Measurements from ENCODE around the gene RPL4.

RPL4 gene

GRCh38 chr15:66459818-66460615 lies 44.6 kb downstream of the RPL4 start:
- Histone ChIP-seq H3K36me3 (ENCODE audit: control insufficient read depth, insufficient read depth, low read length) (no peaks in the 10 kb centered on the region), H3K4me1 (ENCODE audit: control insufficient read depth, insufficient read depth, low read length, poor library complexity, severe bottlenecking) (no peaks in the 10 kb centered on the region), H3K27ac (ENCODE audit: insufficient read depth, low read length, poor library complexity, severe bottlenecking) (no peak overlapping the region), H3K4me3 (ENCODE audit: insufficient read depth, low read depth, low read length, poor library complexity, severe bottlenecking) (no peak overlapping the region), H3K9me3 (ENCODE audit: control insufficient read depth, low read length) (no peaks in the 10 kb centered on the region), H3K27me3 (replicated peaks; ENCODE audit: control insufficient read depth, insufficient read depth, low read length, poor library complexity, severe bottlenecking) (no peaks in the 10 kb centered on the region)
- DNase-seq = no peak

- H3K36me3 ChIP-seq (ENCODE audit: control insufficient read depth, insufficient read depth, low read length) = peaks cover 4% of the 10 kb centered on the region
- no peaks in the 10 kb centered on the region for H3K9me3 ChIP-seq (ENCODE audit: control insufficient read depth, low read length)
- H3K4me1 ChIP-seq (ENCODE audit: control insufficient read depth, insufficient read depth, low read length, poor library complexity, severe bottlenecking) = no peaks in the 10 kb centered on the region
- no peak for DNase-seq
- no peaks in the 10 kb centered on the region for H3K27me3 ChIP-seq (replicated peaks; ENCODE audit: control insufficient read depth, insufficient read depth, low read length, poor library complexity, severe bottlenecking)
- H3K4me3 ChIP-seq (ENCODE audit: insufficient read depth, low read depth, low read length, poor library complexity, severe bottlenecking) = no peak overlapping the region
- no peak overlapping the region for H3K27ac ChIP-seq (ENCODE audit: insufficient read depth, low read length, poor library complexity, severe bottlenecking)
Observed at GRCh38 chr15:66456211-66456610, 48.4 kb downstream of the RPL4 start.

- no peak for DNase-seq
- Histone ChIP-seq H3K27me3 (replicated peaks; ENCODE audit: control insufficient read depth, insufficient read depth, low read length, poor library complexity, severe bottlenecking) (no peaks in the 10 kb centered on the region), H3K36me3 (ENCODE audit: control insufficient read depth, insufficient read depth, low read length) (peaks cover 4% of the 10 kb centered on the region), H3K9me3 (ENCODE audit: control insufficient read depth, low read length) (no peaks in the 10 kb centered on the region), H3K27ac (ENCODE audit: insufficient read depth, low read length, poor library complexity, severe bottlenecking) (no peak overlapping the region), H3K4me3 (ENCODE audit: insufficient read depth, low read depth, low read length, poor library complexity, severe bottlenecking) (no peak overlapping the region), H3K4me1 (ENCODE audit: control insufficient read depth, insufficient read depth, low read length, poor library complexity, severe bottlenecking) (no peaks in the 10 kb centered on the region)
Observed at GRCh38 chr15:66454143-66454542, 50.5 kb downstream of the RPL4 start.

- Histone ChIP-seq H3K27ac (ENCODE audit: insufficient read depth, low read length, poor library complexity, severe bottlenecking) (no peak overlapping the region), H3K4me1 (ENCODE audit: control insufficient read depth, insufficient read depth, low read length, poor library complexity, severe bottlenecking) (no peaks in the 10 kb centered on the region), H3K27me3 (replicated peaks; ENCODE audit: control insufficient read depth, insufficient read depth, low read length, poor library complexity, severe bottlenecking) (no peaks in the 10 kb centered on the region), H3K4me3 (ENCODE audit: insufficient read depth, low read depth, low read length, poor library complexity, severe bottlenecking) (no peak overlapping the region), H3K9me3 (ENCODE audit: control insufficient read depth, low read length) (no peaks in the 10 kb centered on the region), H3K36me3 (ENCODE audit: control insufficient read depth, insufficient read depth, low read length) (peaks cover 7% of the 10 kb centered on the region)
- no peak for DNase-seq
Observed at GRCh38 chr15:66452971-66453580, 51.6 kb downstream of the RPL4 start.

- no peak for DNase-seq
- Histone ChIP-seq H3K36me3 (ENCODE audit: control insufficient read depth, insufficient read depth, low read length) (peaks cover 7% of the 10 kb centered on the region), H3K27me3 (replicated peaks; ENCODE audit: control insufficient read depth, insufficient read depth, low read length, poor library complexity, severe bottlenecking) (no peaks in the 10 kb centered on the region), H3K27ac (ENCODE audit: insufficient read depth, low read length, poor library complexity, severe bottlenecking) (no peak overlapping the region), H3K9me3 (ENCODE audit: control insufficient read depth, low read length) (no peaks in the 10 kb centered on the region), H3K4me1 (ENCODE audit: control insufficient read depth, insufficient read depth, low read length, poor library complexity, severe bottlenecking) (no peaks in the 10 kb centered on the region), H3K4me3 (ENCODE audit: insufficient read depth, low read depth, low read length, poor library complexity, severe bottlenecking) (no peak overlapping the region)
Observed at GRCh38 chr15:66452420-66452819, 52.2 kb downstream of the RPL4 start.
